ENCODE data around the gene CHRNA1. TPM values are rescaled to one million over a fixed set of nuclear protein-coding genes. Genes with fewer than 3 reads are reported as not detected.

Gene CHRNA1
- total RNA-seq, 1 experiment from 2014 or later, result not detected

GRCh38 chr2:174796319-174796771, 32.1 kb upstream of the CHRNA1 start:
- DNase-seq (ENCODE audit: unreplicated experiment), result no peak
- Mint-ChIP-seq H3K27me3 (ENCODE audit: insufficient read depth, unreplicated experiment) (no peaks in the 10 kb centered on the region), H3K4me1 (ENCODE audit: insufficient read depth, unreplicated experiment) (no peaks in the 10 kb centered on the region), H3K4me3 (ENCODE audit: unreplicated experiment) (no peak overlapping the region), H3K27ac (ENCODE audit: low read depth, unreplicated experiment) (no peak overlapping the region), H3K36me3 (ENCODE audit: insufficient read depth, unreplicated experiment) (peaks cover 11% of the 10 kb centered on the region), H3K9me3 (ENCODE audit: unreplicated experiment) (no peaks in the 10 kb centered on the region)
- TF ChIP-seq CTCF (IDR thresholded peaks at IDR 0.05; ENCODE audit: unreplicated experiment), result no peak
- no TSS peak for BruUV-seq (replicated peaks)
- intact Hi-C loops (cut with micrococcal nuclease), result no loop called here
- ChIA-PET POLR2A (interaction anchor here (0.6 kb wide), 1 partner anchor 1666 kb away, joined by 3 read pairs; no protein-coding TSS in a partner anchor), CTCF (interaction anchor here (0.5 to 2.3 kb wide), 6 partner anchors 21 to 189 kb away, joined by 3 to 21 read pairs (median 4); no protein-coding TSS in a partner anchor)

- POLR2A ChIA-PET, result interaction anchor here (0.6 to 1.7 kb wide), 3 partner anchors 11 to 48 kb away, joined by 3 to 4 read pairs (median 3); no protein-coding TSS in a partner anchor
- no peak overlapping the region for H3K4me3 Mint-ChIP-seq (ENCODE audit: unreplicated experiment)
- H3K4me1 Mint-ChIP-seq (ENCODE audit: insufficient read depth, unreplicated experiment), result no peaks in the 10 kb centered on the region
- no TSS peak for BruUV-seq (replicated peaks)
- H3K9me3 Mint-ChIP-seq (ENCODE audit: unreplicated experiment), result no peaks in the 10 kb centered on the region
- TF ChIP-seq CTCF (IDR thresholded peaks at IDR 0.05; ENCODE audit: unreplicated experiment), result no peak
- CTCF ChIA-PET, result interaction anchor here (1.3 to 1.8 kb wide), 2 partner anchors 45 to 191 kb away, joined by 3 to 5 read pairs; no protein-coding TSS in a partner anchor
- intact Hi-C loops (cut with micrococcal nuclease), result no loop called here
- no peak overlapping the region for H3K27ac Mint-ChIP-seq (ENCODE audit: low read depth, unreplicated experiment)
- peaks cover 11% of the 10 kb centered on the region for H3K36me3 Mint-ChIP-seq (ENCODE audit: insufficient read depth, unreplicated experiment)
- DNase-seq (ENCODE audit: unreplicated experiment), result no peak
- no peaks in the 10 kb centered on the region for H3K27me3 Mint-ChIP-seq (ENCODE audit: insufficient read depth, unreplicated experiment)
These were observed 30.6 kb upstream of the CHRNA1 start for GRCh38 chr2:174794851-174795374.

GRCh38 chr2:174792309-174793025, 28.2 kb upstream of the CHRNA1 start:
- BruUV-seq (replicated peaks), result no TSS peak

More at GRCh38 chr2:174792309-174793025, 28.2 kb upstream of the CHRNA1 start:
- no peak for TF ChIP-seq CTCF (IDR thresholded peaks at IDR 0.05; ENCODE audit: unreplicated experiment)
- Mint-ChIP-seq H3K36me3 (ENCODE audit: insufficient read depth, unreplicated experiment) (no peaks in the 10 kb centered on the region), H3K27me3 (ENCODE audit: insufficient read depth, unreplicated experiment) (no peaks in the 10 kb centered on the region), H3K27ac (ENCODE audit: low read depth, unreplicated experiment) (no peak overlapping the region), H3K4me1 (ENCODE audit: insufficient read depth, unreplicated experiment) (no peaks in the 10 kb centered on the region), H3K9me3 (ENCODE audit: unreplicated experiment) (no peaks in the 10 kb centered on the region), H3K4me3 (ENCODE audit: unreplicated experiment) (no peak overlapping the region)
- ChIA-PET POLR2A (interaction anchor here (1.2 kb wide), 1 partner anchor 17 kb away, joined by 4 read pairs; no protein-coding TSS in a partner anchor), CTCF (interaction anchor here (1.0 kb wide), 1 partner anchor 21 kb away, joined by 4 read pairs; no protein-coding TSS in a partner anchor)
- DNase-seq (ENCODE audit: unreplicated experiment), result peak; percentile 6
- intact Hi-C loops (cut with micrococcal nuclease), result no loop called here

Measured in MCF 10A (cell line).